Activated CD8-positive, alpha-beta memory T cell treated with anti-CD3 and anti-CD28 coated beads, Interleukin-2, amount 50 U/mL, for 1 hour (primary cell): ENCODE measurements around the gene FRAT1.
"Not testable (repeated sequence)": the region's sequence is repeated elsewhere in the genome, so short reads cannot be mapped to it uniquely, and the experiment has no call there.

Source experiments
- DNase-seq: peaks from one replicate; pipeline ENCODE4 v3.0.0-alpha.2; 2020; ENCODE audit errors: extremely low read depth

The FRAT1 gene

GRCh38 chr10:97334370-97335175 is 15.5 kb downstream of the FRAT1 start, which contains the start of gene FRAT2:
Gene FRAT2 (minus strand): TSS chr10:97334729. CDS start chr10:97334572, 157 bp downstream.
- DNase-seq, result peak; percentile 50

GRCh38 chr10:97335188-97335619 is 16.1 kb downstream of the FRAT1 start:
- no peak for DNase-seq

DNA sequence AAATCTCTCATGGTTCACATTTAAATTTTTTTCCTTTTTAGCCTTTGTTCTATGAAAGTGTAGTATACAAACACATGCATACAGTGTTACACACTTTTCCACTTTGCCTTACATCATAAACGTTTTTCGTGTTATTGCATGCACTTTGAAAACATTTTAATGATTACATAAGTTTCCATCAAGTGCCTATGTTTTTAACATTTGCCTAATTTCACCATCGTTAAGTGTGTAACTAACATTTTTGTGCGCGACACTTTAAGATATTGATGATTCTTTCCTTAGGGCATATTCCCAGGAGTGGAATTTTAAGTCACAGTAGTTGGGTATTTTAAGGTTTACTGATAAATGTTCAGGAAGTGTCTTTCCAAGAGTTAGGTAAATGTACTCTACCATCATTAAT is 16.9 kb downstream of the FRAT1 start:
- DNase-seq, result no peak

DNA sequence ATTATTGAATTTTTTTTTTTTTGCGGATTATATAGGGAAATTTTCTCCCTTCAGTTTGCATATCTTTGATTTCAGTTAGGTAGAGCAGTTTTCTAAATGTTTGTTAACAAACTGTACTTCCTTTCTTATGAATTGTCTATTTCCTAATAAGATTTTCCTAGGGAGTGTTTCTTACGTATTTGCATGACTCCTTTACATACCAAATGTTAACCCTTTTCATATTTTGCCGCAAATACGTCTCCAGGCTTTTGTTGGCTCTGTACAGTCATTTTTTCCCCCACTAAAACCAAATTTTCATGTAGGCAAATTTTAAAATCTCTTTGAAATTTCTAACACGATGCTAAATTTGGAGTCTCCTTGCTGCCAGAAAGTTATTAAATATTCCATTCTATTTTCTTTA is 17.4 kb downstream of the FRAT1 start:
- no peak for DNase-seq

- DNase-seq, result no peak
Measured at GRCh38 chr10:97336942-97337831, 18.1 kb downstream of the FRAT1 start.

GRCh38 chr10:97338041-97338440 is 19.0 kb downstream of the FRAT1 start:
- no peak for DNase-seq

GRCh38 chr10:97341416-97341815 is 22.3 kb downstream of the FRAT1 start:
- DNase-seq, result no peak

DNA sequence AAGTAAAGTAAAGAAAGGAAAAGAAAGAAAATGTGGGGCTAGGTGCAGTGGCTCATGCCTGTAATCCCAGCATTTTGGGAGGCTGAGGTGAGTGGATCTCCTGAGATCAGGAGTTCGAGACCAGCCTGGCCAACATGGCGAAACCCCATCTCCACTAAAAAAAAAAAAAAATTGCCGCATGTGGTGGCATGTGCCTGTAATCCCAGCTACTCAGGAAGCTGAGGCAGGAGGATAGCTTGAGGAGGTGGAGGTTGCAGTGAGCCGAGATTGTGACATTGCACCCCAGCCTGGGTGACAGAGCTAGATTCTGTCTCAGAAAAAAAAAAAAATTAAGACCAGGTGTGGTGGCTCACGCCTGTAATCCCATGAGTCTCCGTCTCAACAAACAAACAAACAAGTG is 24.6 kb downstream of the FRAT1 start:
- not testable (repeated sequence) for DNase-seq

GRCh38 chr10:97347317-97347716 is 28.2 kb downstream of the FRAT1 start:
- DNase-seq, result no peak

GRCh38 chr10:97349752-97350513 is 30.9 kb downstream of the FRAT1 start:
- no peak for DNase-seq

GRCh38 chr10:97353945-97354344 is 34.9 kb downstream of the FRAT1 start:
- no peak for DNase-seq

GRCh38 chr10:97355571-97355975 is 36.5 kb downstream of the FRAT1 start:
- DNase-seq, result no peak

DNA sequence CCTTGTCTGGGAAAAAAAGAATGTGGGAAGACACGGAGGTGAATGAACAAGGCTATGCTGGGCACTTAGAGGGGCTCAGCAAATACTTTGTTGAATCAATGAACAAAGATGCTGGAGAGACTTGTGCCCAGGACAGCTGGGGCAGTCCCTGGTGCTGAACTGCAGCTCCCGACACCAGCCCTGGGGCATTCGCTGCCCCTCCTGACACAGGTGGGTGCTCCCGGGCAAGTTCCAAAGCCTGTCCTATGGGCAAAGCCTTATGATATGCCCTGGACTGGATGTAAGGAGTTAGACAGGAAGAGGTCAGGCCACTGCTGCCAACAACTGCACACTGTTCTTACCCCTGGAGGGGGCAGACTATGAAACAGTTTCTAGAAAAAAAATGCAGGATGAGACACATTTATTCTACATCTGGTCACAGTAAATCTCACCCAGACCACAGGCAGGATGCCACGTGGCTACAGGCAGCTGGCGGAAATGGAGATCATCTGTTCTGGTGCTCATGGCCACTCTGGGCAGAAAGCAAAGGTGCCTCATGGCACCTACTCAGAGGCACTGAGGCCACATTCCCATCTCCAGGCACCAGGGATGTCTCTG is 37.3 kb downstream of the FRAT1 start:
- no peak for DNase-seq

DNA sequence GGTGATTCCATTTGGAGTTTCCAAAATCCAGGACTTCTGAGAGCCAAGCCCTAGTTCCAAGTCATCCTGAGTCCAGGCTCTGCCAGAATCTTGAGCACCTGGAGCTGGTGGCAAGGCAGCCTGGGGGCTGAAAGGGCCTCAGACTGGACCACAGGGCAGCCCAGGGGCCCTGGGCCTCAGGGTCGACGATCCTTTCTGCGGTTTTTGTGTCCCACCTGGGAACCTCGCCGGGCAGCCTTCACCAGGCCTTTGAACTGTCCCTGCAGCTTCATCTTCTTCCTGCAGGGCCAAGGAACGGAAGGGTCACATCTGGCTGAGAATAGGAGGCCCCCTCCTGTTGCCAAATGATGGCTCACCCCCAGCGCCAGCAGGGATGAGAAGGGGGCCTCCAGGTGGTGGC is 37.8 kb downstream of the FRAT1 start:
- no peak for DNase-seq

DNA sequence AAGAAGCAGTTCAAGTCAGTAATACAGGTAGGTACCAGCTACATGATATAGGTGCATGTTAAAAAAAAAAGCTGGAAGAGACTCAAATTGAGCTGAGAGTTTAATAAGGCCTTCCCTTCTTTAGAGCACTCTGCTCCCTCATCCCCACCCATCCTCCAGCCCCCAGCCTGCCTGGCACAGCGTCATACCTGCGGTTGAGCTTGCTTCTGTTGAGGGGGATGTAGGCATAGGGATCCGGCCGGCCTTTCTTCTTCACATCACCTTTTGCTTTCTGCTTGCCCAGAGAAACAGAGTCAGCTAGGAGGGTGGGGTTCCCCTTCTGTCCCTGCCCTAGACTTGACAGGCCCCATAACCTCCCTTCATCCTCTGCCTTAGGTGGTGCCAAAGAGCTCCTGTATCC is 39.3 kb downstream of the FRAT1 start:
- DNase-seq, result no peak

DNA sequence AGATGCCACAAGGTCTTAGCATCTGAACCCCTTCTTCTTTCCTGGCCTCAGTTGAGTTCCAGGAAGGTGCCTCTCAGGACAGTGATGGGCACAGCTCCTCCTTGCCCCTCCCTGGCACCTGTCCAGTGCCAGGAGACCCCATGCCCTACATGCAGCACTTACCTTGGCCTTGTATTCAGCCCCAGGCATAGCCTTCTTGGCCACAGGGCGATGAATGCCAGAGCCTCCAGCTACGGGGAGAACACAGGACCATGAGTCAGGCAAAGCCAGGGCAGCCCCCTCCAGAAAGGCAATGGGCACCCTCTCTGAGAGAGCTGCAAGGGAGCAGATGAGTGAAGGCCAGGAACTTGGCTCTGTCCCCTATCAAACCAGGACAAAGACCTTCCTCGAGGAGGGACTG is 39.7 kb downstream of the FRAT1 start:
- no peak for DNase-seq

DNA sequence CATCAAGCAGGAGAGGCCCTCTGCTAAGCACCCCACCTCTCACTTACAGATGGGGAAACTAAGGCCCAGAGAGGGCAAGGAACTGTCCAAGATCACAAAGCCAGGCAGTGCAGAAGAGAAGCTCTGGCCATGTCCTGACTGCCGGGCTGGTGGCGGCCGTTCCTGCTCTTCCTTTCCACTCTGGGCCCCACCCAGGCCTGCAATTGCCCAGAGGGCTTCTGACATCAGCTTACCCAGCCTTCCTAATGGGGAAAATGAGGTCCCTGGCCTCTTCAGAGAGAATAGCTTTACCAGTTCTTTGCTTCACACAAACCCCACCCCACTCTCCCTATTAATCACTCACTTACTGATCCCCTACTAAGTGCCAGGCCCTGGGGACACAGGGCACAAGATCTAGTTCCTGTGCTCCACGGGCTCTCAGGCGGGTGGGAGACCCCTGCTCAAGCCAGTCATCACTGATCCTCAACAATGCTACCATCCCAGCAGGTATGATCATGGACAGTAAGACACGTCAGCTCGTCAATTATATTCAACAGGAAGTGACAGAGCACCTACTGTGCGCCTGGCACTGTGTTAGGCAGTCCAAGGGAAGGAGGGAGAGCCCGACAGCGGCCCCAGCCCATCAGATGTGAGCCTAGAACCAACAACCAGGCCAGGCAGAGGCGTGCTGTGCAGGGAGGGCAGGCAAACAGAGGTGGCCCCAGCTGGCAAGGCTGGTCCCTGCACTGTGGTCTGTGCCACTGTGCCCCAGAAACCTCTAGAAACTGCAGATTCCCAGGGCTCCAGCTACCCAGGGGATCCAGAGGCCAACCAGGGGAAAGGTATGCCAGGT is 41.9 kb downstream of the FRAT1 start:
- DNase-seq, result no peak

DNA sequence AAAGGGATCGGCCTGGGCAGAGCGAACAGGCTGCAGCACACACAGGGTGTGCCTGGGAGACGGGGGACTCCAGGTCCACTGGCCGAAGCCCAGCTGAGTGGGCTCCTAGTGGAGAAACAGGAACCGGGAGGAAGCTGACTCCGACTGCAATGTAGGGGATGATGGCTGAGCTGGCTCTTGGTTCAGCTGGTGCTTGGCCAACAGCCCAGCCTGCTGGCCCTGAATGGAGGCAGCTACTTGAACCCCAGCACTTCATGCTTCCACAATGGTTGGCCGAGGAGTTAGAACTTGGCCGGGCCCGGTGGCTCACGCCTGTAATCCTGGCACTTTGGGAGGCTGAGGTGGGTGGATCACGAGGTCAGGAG is 42.4 kb downstream of the FRAT1 start:
- DNase-seq, result no peak

DNA sequence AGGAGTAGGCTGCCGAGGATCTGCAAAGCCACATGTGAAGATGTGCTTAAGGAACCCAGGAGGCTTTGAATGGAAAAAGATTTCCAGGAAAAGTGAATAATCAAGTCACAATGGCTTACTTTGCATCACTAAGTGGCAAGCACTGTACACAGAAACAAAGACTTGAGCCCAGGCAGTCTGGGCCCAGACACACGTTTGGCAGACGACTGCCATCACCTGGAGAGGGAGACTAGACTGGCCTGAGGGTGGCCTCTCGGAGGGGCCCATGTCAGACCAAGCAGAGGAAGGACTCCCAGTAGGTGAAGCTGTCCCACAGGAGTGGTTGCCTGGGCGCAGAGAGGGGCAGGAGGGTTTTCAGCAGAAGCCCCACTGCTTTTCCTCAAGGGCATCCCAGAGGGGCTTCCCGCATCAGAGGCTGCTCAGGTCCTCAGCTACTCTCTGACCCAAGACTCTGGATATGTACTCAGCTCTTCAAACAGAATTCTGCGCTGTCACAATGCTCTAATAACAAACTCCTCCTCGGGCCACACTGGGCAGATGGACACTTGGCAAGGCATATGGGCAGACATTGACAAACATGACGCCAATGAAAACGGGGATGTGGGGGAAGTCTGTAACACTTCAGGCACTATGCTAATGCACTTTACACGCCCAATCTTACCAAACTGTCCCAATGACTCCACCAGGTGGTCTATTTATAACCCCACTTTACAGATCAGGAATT is 43.4 kb downstream of the FRAT1 start:
- DNase-seq, result no peak

- DNase-seq, result no peak
Measured at GRCh38 chr10:97363071-97363470, 44.0 kb downstream of the FRAT1 start.
